ENCODE measurements around the gene PRKCD.

- TF ChIP-seq KAT7 (CRISPR knock-in tag; IDR thresholded peaks at IDR 0.05; ENCODE audit: borderline replicate concordance) (no peak), ATF6 (CRISPR knock-in tag; IDR thresholded peaks at IDR 0.05) (no peak), ESRRA (CRISPR knock-in tag; IDR thresholded peaks at IDR 0.05; ENCODE audit: borderline replicate concordance) (no peak)
- TF ChIP-seq, protein P1, sequence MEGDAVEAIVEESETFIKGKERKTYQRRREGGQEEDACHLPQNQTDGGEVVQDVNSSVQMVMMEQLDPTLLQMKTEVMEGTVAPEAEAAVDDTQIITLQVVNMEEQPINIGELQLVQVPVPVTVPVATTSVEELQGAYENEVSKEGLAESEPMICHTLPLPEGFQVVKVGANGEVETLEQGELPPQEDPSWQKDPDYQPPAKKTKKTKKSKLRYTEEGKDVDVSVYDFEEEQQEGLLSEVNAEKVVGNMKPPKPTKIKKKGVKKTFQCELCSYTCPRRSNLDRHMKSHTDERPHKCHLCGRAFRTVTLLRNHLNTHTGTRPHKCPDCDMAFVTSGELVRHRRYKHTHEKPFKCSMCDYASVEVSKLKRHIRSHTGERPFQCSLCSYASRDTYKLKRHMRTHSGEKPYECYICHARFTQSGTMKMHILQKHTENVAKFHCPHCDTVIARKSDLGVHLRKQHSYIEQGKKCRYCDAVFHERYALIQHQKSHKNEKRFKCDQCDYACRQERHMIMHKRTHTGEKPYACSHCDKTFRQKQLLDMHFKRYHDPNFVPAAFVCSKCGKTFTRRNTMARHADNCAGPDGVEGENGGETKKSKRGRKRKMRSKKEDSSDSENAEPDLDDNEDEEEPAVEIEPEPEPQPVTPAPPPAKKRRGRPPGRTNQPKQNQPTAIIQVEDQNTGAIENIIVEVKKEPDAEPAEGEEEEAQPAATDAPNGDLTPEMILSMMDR (IDR thresholded peaks at IDR 0.05) = no peak
- TF ChIP-seq, protein P2, sequence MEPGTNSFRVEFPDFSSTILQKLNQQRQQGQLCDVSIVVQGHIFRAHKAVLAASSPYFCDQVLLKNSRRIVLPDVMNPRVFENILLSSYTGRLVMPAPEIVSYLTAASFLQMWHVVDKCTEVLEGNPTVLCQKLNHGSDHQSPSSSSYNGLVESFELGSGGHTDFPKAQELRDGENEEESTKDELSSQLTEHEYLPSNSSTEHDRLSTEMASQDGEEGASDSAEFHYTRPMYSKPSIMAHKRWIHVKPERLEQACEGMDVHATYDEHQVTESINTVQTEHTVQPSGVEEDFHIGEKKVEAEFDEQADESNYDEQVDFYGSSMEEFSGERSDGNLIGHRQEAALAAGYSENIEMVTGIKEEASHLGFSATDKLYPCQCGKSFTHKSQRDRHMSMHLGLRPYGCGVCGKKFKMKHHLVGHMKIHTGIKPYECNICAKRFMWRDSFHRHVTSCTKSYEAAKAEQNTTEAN (CRISPR knock-in tag; IDR thresholded peaks at IDR 0.05) = no peak
Observed at GRCh38 chr3:53223025-53223424, 62.0 kb downstream of the PRKCD start.
